H1 (cell line): Measurements from ENCODE around the gene NEDD4L. TPM values are rescaled to one million over a fixed set of nuclear protein-coding genes. Genes with fewer than 3 reads are reported as not detected.

Experiments
- CTCF ChIA-PET: fragments of 300-600 bp; sonication (Branson Sonifier 250); formaldehyde crosslinking; loops from one replicate; lab custom pipeline; 2021; ENCODE audit not compliant: partially characterized antibody; lab: Charles Lee
- POLR2A ChIA-PET: fragments of 300-600 bp; sonication (Branson Sonifier 250); formaldehyde crosslinking; loops from one replicate; lab custom pipeline; 2021; ENCODE audit warnings: inconsistent platforms; ENCODE audit not compliant: partially characterized antibody; lab: Charles Lee
- DNase-seq, 2 experiments: peaks; one replicate each; pipeline versions ENCODE4 v3.0.0 to v3.0.0-alpha.2; 2010 to 2022; ENCODE audit warnings: low spot score in 2 of 2, low read depth in 1 of 2, mixed read lengths in 1 of 2
- FAIRE-seq: peaks from 2 replicates; lab custom pipeline; 2011; peaks lifted over from hg19 to GRCh38; lab: Jason Lieb, UNC
- H2AFZ ChIP-seq: 2 replicates; pipeline ENCODE4 v1.8.1; 2012; ENCODE audit warnings: low read length, inconsistent platforms
- H2AK5ac ChIP-seq: 2 replicates; pipeline ENCODE4 v1.6.1; 2013; ENCODE audit warnings: low read depth, low read length
- H2BK120ac ChIP-seq: replicated peaks from 2 replicates; pipeline ENCODE3; 2013; ENCODE audit warnings: low read depth, low read length, inconsistent platforms
- H2BK12ac ChIP-seq: 2 replicates; pipeline ENCODE4 v1.6.1; 2013; ENCODE audit warnings: low read depth, low read length
- H2BK15ac ChIP-seq: 2 replicates; pipeline ENCODE4 v1.6.1; 2013; ENCODE audit warnings: low read length
- H2BK20ac ChIP-seq: 2 replicates; pipeline ENCODE4 v1.6.1; 2013; ENCODE audit warnings: low read length
- H2BK5ac ChIP-seq: 2 replicates; pipeline ENCODE4 v1.6.1; 2013; ENCODE audit warnings: low read depth, low read length
- H3K14ac ChIP-seq: 2 replicates; pipeline ENCODE4 v1.6.1; 2013; ENCODE audit warnings: inconsistent platforms; ENCODE audit not compliant: insufficient read length
- H3K18ac ChIP-seq: 2 replicates; pipeline ENCODE4 v1.6.1; 2013; ENCODE audit warnings: low read length; ENCODE audit errors: extremely low read depth
- H3K23ac ChIP-seq: 2 replicates; pipeline ENCODE4 v1.6.1; 2013; ENCODE audit warnings: inconsistent platforms; ENCODE audit not compliant: insufficient read length
- H3K23me2 ChIP-seq: 2 replicates; pipeline ENCODE4 v1.6.1; 2013; ENCODE audit warnings: low read depth, low read length
- H3K27ac ChIP-seq: 2 replicates; pipeline ENCODE4 v1.6.1; 2011; ENCODE audit warnings: low read depth, low read length, inconsistent platforms
- H3K27me3 ChIP-seq, 4 experiments: replicated peaks in 1 of 4; 1 replicate in 1 of 4; 2 replicates in 3 of 4; pipeline versions ENCODE4 v1.6.1 to v1.8.1; 2011 to 2013; ENCODE audit warnings: low read length in 3 of 4, mild to moderate bottlenecking in 3 of 4, inconsistent platforms in 2 of 4, mixed read lengths in 2 of 4, moderate library complexity in 1 of 4; ENCODE audit not compliant: control insufficient read depth in 3 of 4, insufficient read depth in 3 of 4; ENCODE audit errors: extremely low read depth in 1 of 4
- H3K36me3 ChIP-seq, 4 experiments: 2 replicates each; pipeline versions ENCODE4 v1.6.1 to v1.8.1; 2011 to 2013; ENCODE audit warnings: mild to moderate bottlenecking in 4 of 4, low read length in 3 of 4, moderate library complexity in 2 of 4, control low read depth in 1 of 4, inconsistent platforms in 1 of 4; ENCODE audit not compliant: insufficient read depth in 4 of 4, control insufficient read depth in 2 of 4
- H3K4ac ChIP-seq: replicated peaks from 2 replicates; pipeline ENCODE3; 2013; ENCODE audit warnings: low read length, low read depth, mixed read lengths, inconsistent platforms; ENCODE audit not compliant: insufficient read length
- H3K4me1 ChIP-seq, 4 experiments: replicated peaks in 1 of 4; 1 replicate in 1 of 4; 2 replicates in 3 of 4; pipeline versions ENCODE4 v1.6.1 to v1.8.1; 2011 to 2013; ENCODE audit warnings: low read length in 3 of 4, inconsistent platforms in 2 of 4, mixed read lengths in 1 of 4; ENCODE audit not compliant: insufficient read depth in 4 of 4, control insufficient read depth in 3 of 4
- H3K4me2 ChIP-seq, 2 experiments: 2 replicates each; pipeline versions ENCODE4 v1.6.1 to v1.8.1; 2011 to 2013; ENCODE audit warnings: low read depth in 2 of 2, low read length in 2 of 2, control low read depth in 1 of 2, inconsistent platforms in 1 of 2, mild to moderate bottlenecking in 1 of 2; ENCODE audit not compliant: insufficient read depth in 1 of 2
- H3K4me3 ChIP-seq, 4 experiments: fragments of 200-600, 300-600 bp in 1 of 4; sonication (generic), shearing (Covaris generic), sonication (Bioruptor Twin) in 1 of 4; 2 replicates each; pipeline versions ENCODE4 v1.5.1 to v1.8.1; 2011 to 2016; ENCODE audit warnings: low read length in 4 of 4, low read depth in 3 of 4, control low read depth in 2 of 4, inconsistent platforms in 2 of 4, mild to moderate bottlenecking in 2 of 4, mixed read lengths in 1 of 4, moderate library complexity in 1 of 4; ENCODE audit not compliant: insufficient read depth in 2 of 4; ENCODE audit errors: extremely low read depth in 1 of 4
- H3K56ac ChIP-seq: replicated peaks from 2 replicates; pipeline ENCODE3; 2013; ENCODE audit warnings: low read depth, mild to moderate bottlenecking, mixed read lengths, low read length, inconsistent platforms; ENCODE audit not compliant: insufficient read length
- H3K79me1 ChIP-seq: 2 replicates; pipeline ENCODE4 v1.6.1; 2013; ENCODE audit warnings: low read depth, low read length, control low read depth
- H3K79me2 ChIP-seq, 2 experiments: 2 replicates each; pipeline versions ENCODE4 v1.6.1 to v1.8.1; 2012 to 2013; ENCODE audit warnings: low read length in 2 of 2, mild to moderate bottlenecking in 2 of 2, inconsistent platforms in 1 of 2; ENCODE audit not compliant: insufficient read depth in 2 of 2, control insufficient read depth in 1 of 2
- H3K9ac ChIP-seq, 4 experiments: replicated peaks in 1 of 4; 1 replicate in 1 of 4; 2 replicates in 3 of 4; pipeline versions ENCODE4 v1.6.1 to v1.8.1; 2011 to 2013; ENCODE audit warnings: low read depth in 3 of 4, low read length in 3 of 4, control low read depth in 2 of 4, mild to moderate bottlenecking in 2 of 4, moderate library complexity in 2 of 4, inconsistent platforms in 1 of 4; ENCODE audit errors: extremely low read depth in 1 of 4
- H3K9me3 ChIP-seq, 2 experiments: 2 replicates each; pipeline versions ENCODE4 v1.6.1 to v1.8.1; 2012 to 2013; ENCODE audit warnings: mild to moderate bottlenecking in 2 of 2, moderate library complexity in 2 of 2, control low read depth in 1 of 2, inconsistent platforms in 1 of 2, low read depth in 1 of 2, low read length in 1 of 2, mixed read lengths in 1 of 2; ENCODE audit not compliant: insufficient read depth in 2 of 2
- H4K20me1 ChIP-seq, 2 experiments: replicated peaks in 1 of 2; 2 replicates each; pipeline versions ENCODE3 to v1.8.1; 2011 to 2013; ENCODE audit warnings: inconsistent platforms in 2 of 2, low read length in 2 of 2, mild to moderate bottlenecking in 1 of 2; ENCODE audit not compliant: insufficient read depth in 2 of 2, control insufficient read depth in 1 of 2
- H4K5ac ChIP-seq: 2 replicates; pipeline ENCODE4 v1.6.1; 2013; ENCODE audit warnings: low read length, low read depth, mixed read lengths, inconsistent platforms; ENCODE audit not compliant: insufficient read length
- H4K8ac ChIP-seq: 2 replicates; pipeline ENCODE4 v1.8.0; 2013; ENCODE audit warnings: mild to moderate bottlenecking, moderate library complexity, low read length, inconsistent platforms; ENCODE audit not compliant: insufficient read depth; ENCODE audit errors: extremely low read depth
- H4K91ac ChIP-seq: replicated peaks from 2 replicates; pipeline ENCODE3; 2013; ENCODE audit warnings: low read length, mixed read lengths, inconsistent platforms; ENCODE audit not compliant: insufficient read length
- BACH1 ChIP-seq: IDR thresholded peaks from 2 replicates; pipeline ENCODE4 v1.6.1; 2012; ENCODE audit warnings: low read length, improper control_type of control experiment
- CTBP2 ChIP-seq: IDR thresholded peaks from 2 replicates; pipeline ENCODE4 v1.7.0; 2011; ENCODE audit warnings: borderline replicate concordance, mild to moderate bottlenecking, moderate library complexity, mixed read lengths, low read length; ENCODE audit not compliant: insufficient read depth, insufficient read length
- EGR1 ChIP-seq: IDR thresholded peaks from 2 replicates; pipeline ENCODE4 v1.6.1; 2011; ENCODE audit warnings: low read depth, low read length, borderline replicate concordance
- EP300 ChIP-seq, 2 experiments: IDR thresholded peaks; 1 replicate in 1 of 2; 2 replicates in 1 of 2; pipeline ENCODE4 v1.6.1; 2011 to 2012; ENCODE audit warnings: low read depth in 2 of 2, low read length in 2 of 2, mild to moderate bottlenecking in 2 of 2, borderline replicate concordance in 1 of 2, inconsistent platforms in 1 of 2, moderate library complexity in 1 of 2
- HDAC2 ChIP-seq, 2 experiments: fragments of 300-600 bp in 1 of 2; sonication (generic) in 1 of 2; IDR thresholded peaks; 2 replicates each; pipeline ENCODE4 v1.6.1; 2011 to 2012; ENCODE audit warnings: low read depth in 2 of 2, low read length in 2 of 2, mild to moderate bottlenecking in 2 of 2, moderate library complexity in 2 of 2, borderline replicate concordance in 1 of 2, inconsistent platforms in 1 of 2
- NANOG ChIP-seq: IDR thresholded peaks from 2 replicates; pipeline ENCODE4 v1.6.1; 2011; ENCODE audit warnings: low read length, low read depth, mild to moderate bottlenecking, inconsistent platforms; ENCODE audit not compliant: insufficient read depth, poor library complexity, severe bottlenecking
- NRF1 ChIP-seq: IDR thresholded peaks from 2 replicates; pipeline ENCODE4 v1.6.1; 2011; ENCODE audit warnings: mild to moderate bottlenecking, low read depth, low read length, improper control_type of control experiment
- RAD21 ChIP-seq, 2 experiments: IDR thresholded peaks in 1 of 2; conservative IDR thresholded peaks in 1 of 2; 2 replicates each; pipeline ENCODE4 v1.6.1; 2011; ENCODE audit warnings: low read depth in 2 of 2, low read length in 2 of 2, improper control_type of control experiment in 1 of 2, inconsistent platforms in 1 of 2, mild to moderate bottlenecking in 1 of 2, moderate library complexity in 1 of 2
- SIN3A ChIP-seq, 2 experiments: IDR thresholded peaks in 1 of 2; conservative IDR thresholded peaks in 1 of 2; 2 replicates each; pipeline ENCODE4 v1.6.1; 2011 to 2012; ENCODE audit warnings: low read length in 2 of 2, improper control_type of control experiment in 1 of 2, low read depth in 1 of 2, mild to moderate bottlenecking in 1 of 2
- SIRT6 ChIP-seq: IDR thresholded peaks from one replicate; pipeline ENCODE4 v1.7.1; 2012; ENCODE audit warnings: low read length, inconsistent platforms
- SP2 ChIP-seq: IDR thresholded peaks from 2 replicates; pipeline ENCODE4 v1.6.1; 2012; ENCODE audit warnings: mild to moderate bottlenecking, low read length, inconsistent platforms
- TAF1 ChIP-seq: IDR thresholded peaks from 2 replicates; pipeline ENCODE4 v1.6.1; 2011; ENCODE audit warnings: mild to moderate bottlenecking, low read depth, low read length
- WGBS, 2 experiments: shearing (Covaris generic) in 1 of 2; methylation state at CpG; one replicate each; pipeline versions ENCODE4 v1.1.6 to v1.1.7; 2013 to 2015; ENCODE audit warnings: low lambda C conversion rate in 2 of 2, mixed read lengths in 2 of 2, inconsistent platforms in 1 of 2, low coverage in 1 of 2, missing lambda C conversion rate in 1 of 2; ENCODE audit not compliant: insufficient replicate concordance in 2 of 2, insufficient coverage in 1 of 2, insufficient read length in 1 of 2; ENCODE audit errors: extremely low coverage in 1 of 2, missing lambda C conversion rate in 1 of 2; 5-methylcytosine and 5-hydroxymethylcytosine counted together
- polyA plus RNA-seq, 7 experiments: library from polyadenylated mRNA; depleted of rRNA in 3 of 7; stranded (reverse) in 5 of 7; unstranded in 2 of 7; fragments of >200 nt in 5 of 7; fragments of 200-250 nt in 2 of 7; gene quantifications; 1 replicate in 5 of 7; 2 replicates in 1 of 7; 4 replicates in 1 of 7; pipeline versions ENCODE4 v1.2.1 to v1.2.3, GENCODE V29; 2011 to 2013; ENCODE audit warnings: missing spikeins in 2 of 7, mixed read lengths in 2 of 7
- total RNA-seq: library from RNA; stranded (reverse); fragmentation: NEBNext Ultra II Directional; extraction: Animal tissue kit (Norgen Biotek cat#: 25700); gene quantifications from 2 replicates; pipeline ENCODE4 v1.2.1, GENCODE V29; 2021
- TF ChIP-seq, protein P1 (sequence below): IDR thresholded peaks from 2 replicates; pipeline ENCODE4 v1.6.1; 2011; ENCODE audit warnings: low read depth, mild to moderate bottlenecking, low read length; ENCODE audit not compliant: insufficient read depth

The NEDD4L gene
- total and polyA plus RNA-seq, 2 of the 8 experiments (the other 6 are each of a cell fraction or from before 2014, with no cell fraction given) = 37.3 to 69.8 TPM

DNA sequence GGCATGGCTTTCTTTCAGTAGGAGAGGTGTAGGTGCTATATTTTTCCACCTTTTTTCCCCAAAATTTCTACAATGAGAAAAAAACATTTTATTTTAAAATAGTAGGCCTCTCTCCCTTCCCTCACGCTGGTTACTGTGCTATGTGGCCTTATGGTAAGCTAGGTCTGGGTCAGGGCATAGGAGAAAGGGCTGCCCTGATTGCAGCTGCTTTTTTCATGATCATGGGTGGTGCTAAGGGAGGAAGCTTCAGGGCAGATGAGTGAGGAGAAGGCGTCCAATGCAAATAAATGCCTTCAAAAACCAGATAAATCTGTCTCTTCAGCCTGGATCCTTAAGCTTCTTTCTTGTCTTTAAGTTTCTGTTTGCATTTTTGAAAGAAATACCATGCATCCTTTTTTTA, 338.4 kb downstream of the NEDD4L start:
- peaks cover 0 to 35% (median 13%) of the 10 kb centered on the region in 4 experiments; a peak in 7 of 8 replicates for H3K36me3 ChIP-seq
- TF ChIP-seq, protein P1, sequence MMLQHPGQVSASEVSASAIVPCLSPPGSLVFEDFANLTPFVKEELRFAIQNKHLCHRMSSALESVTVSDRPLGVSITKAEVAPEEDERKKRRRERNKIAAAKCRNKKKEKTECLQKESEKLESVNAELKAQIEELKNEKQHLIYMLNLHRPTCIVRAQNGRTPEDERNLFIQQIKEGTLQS = no peak
- TF ChIP-seq TAF1 (no peak), SP2 (no peak), SIRT6 (no peak), NANOG (no peak), NRF1 (no peak), HDAC2 (IDR thresholded peaks at IDR 0.05; ENCODE audit: borderline replicate concordance in 1 of 2, low read depth in 2 of 2, low read length in 2 of 2) (no peak), RAD21 (IDR thresholded peaks at IDR 0.05 in 1 of 2, conservative IDR thresholded peaks at IDR 0.05 in 1 of 2; ENCODE audit: low read depth in 2 of 2, low read length in 2 of 2) (no peak), EP300 (IDR thresholded peaks at IDR 0.05; ENCODE audit: borderline replicate concordance in 1 of 2, low read depth in 2 of 2, low read length in 2 of 2) (no peak), CTBP2 (no peak), SIN3A (conservative IDR thresholded peaks at IDR 0.05 in 1 of 2, IDR thresholded peaks at IDR 0.05 in 1 of 2; ENCODE audit: low read depth in 1 of 2, low read length in 2 of 2) (no peak), EGR1 (no peak), BACH1 (no peak)

More for the DNA sequence above, 338.4 kb downstream of the NEDD4L start:
- Histone ChIP-seq H4K8ac (no peak overlapping the region), H3K79me1 (no peaks in the 10 kb centered on the region), H3K27ac (no peak overlapping the region), H3K4me3 (no peak overlapping the region), H3K23me2 (no peaks in the 10 kb centered on the region), H4K5ac (no peak overlapping the region), H3K4me2 (no peak overlapping the region), H2AK5ac (no peak overlapping the region), H3K4me1 (no peaks in the 10 kb centered on the region; a peak in 2 of 7 replicates), H3K14ac (no peak overlapping the region), H2BK20ac (no peak overlapping the region), H2AFZ (no peak overlapping the region), H2BK15ac (no peak overlapping the region), H3K9ac (no peak overlapping the region), H3K23ac (no peak overlapping the region), H2BK120ac (no peak overlapping the region), H3K79me2 (no peaks in the 10 kb centered on the region), H3K4ac (no peak overlapping the region), H2BK12ac (no peak overlapping the region), H3K9me3 (no peaks in the 10 kb centered on the region), H2BK5ac (no peak overlapping the region), H3K56ac (no peak overlapping the region), H4K91ac (no peak overlapping the region), H4K20me1 (no peaks in the 10 kb centered on the region), H3K18ac (no peak overlapping the region), H3K27me3 (no peaks in the 10 kb centered on the region)
- no peak for FAIRE-seq
- ChIA-PET POLR2A (no interaction called here), CTCF (interaction anchor here (0.6 kb wide), 1 partner anchor 169 kb away, joined by 4 read pairs; no protein-coding TSS in a partner anchor)
- 90% methylated on average over 2 of the region's 2 CpGs; no CpG with 5 or more reads in 1 of the 2 experiments for WGBS, 2 experiments
- no peak for DNase-seq
